Rectal smooth muscle tissue (tissue), 1 donor: ENCODE results near the gene PNPLA7.
A peak's percentile ranks its signal among the peaks of the same experiment; 100 is the strongest.

ENCODE experiments used
- H3K27ac ChIP-seq: one replicate; pipeline ENCODE4 v1.7.0; 2013; ENCODE audit warnings: low read depth, low read length, inconsistent platforms
- H3K27me3 ChIP-seq: one replicate; pipeline ENCODE4 v1.7.0; 2013; ENCODE audit warnings: low read length; ENCODE audit not compliant: control insufficient read depth, insufficient read depth
- H3K36me3 ChIP-seq: one replicate; pipeline ENCODE4 v1.7.0; 2013; ENCODE audit warnings: low read length; ENCODE audit not compliant: control insufficient read depth, insufficient read depth
- H3K4me1 ChIP-seq: one replicate; pipeline ENCODE4 v1.7.0; 2013; ENCODE audit warnings: low read length; ENCODE audit not compliant: control insufficient read depth, insufficient read depth
- H3K4me3 ChIP-seq: one replicate; pipeline ENCODE4 v1.7.0; 2013; ENCODE audit warnings: low read length
- H3K9ac ChIP-seq: one replicate; pipeline ENCODE4 v1.7.0; 2013; ENCODE audit warnings: low read length

PNPLA7 gene

DNA sequence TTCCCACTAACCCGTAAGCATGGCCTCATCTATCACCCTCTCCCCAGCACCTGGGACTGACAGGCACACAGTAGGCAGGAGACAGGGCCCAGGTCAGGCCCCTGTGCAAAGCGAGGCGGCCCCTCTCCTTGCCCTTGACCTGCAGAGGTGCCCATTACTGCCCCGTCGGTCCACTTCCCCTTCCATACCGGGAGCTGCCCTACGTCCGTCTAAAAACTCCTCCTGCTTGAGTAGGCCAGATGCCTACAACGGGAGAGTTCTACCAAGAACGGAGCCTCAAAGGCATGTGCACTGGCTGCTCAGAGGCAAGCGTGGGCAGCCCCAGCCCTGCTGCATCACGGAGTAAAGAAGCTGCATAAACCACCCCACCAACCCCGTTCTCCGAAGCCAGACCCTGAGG, 33.1 kb upstream of the PNPLA7 start:
- Histone ChIP-seq H3K27ac (no peak overlapping the region), H3K9ac (no peak overlapping the region), H3K4me3 (no peak overlapping the region), H3K4me1 (peaks cover 2% of the 10 kb centered on the region), H3K36me3 (peaks cover 25% of the 10 kb centered on the region), H3K27me3 (no peaks in the 10 kb centered on the region)

DNA sequence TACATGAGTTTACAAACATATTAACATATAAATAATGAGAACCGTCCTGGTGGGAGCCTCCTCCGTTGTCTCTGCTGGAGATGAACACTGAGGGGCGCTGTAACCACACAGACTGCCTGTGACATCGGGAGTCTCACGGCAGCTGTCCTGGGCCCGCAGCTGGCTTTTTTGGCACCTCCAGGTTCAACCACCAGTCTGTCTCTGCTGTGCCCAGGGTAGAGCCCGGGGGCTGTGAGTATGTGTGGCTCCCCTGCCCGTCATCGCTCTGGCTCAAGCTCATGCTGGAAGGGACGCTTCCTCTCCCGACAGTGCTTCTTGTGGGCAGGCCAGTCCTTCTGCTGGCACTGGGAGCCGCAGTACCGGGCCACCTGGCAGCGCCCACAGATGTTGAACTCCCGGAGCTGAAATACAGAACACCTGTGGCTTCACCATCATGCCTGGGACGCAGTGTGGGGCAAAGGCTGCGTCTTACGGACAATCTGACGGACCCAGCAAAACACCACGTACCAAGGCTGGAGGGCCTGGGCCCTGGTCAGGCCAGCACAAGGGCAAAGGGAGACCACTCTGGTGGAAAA, 32.2 kb upstream of the PNPLA7 start:
- H3K27me3 ChIP-seq: no peaks in the 10 kb centered on the region
- H3K27ac ChIP-seq: no peak overlapping the region
- H3K4me1 ChIP-seq: peaks cover 8% of the 10 kb centered on the region
- peaks cover 22% of the 10 kb centered on the region for H3K36me3 ChIP-seq
- no peak overlapping the region for H3K4me3 ChIP-seq
- H3K9ac ChIP-seq: no peak overlapping the region

DNA sequence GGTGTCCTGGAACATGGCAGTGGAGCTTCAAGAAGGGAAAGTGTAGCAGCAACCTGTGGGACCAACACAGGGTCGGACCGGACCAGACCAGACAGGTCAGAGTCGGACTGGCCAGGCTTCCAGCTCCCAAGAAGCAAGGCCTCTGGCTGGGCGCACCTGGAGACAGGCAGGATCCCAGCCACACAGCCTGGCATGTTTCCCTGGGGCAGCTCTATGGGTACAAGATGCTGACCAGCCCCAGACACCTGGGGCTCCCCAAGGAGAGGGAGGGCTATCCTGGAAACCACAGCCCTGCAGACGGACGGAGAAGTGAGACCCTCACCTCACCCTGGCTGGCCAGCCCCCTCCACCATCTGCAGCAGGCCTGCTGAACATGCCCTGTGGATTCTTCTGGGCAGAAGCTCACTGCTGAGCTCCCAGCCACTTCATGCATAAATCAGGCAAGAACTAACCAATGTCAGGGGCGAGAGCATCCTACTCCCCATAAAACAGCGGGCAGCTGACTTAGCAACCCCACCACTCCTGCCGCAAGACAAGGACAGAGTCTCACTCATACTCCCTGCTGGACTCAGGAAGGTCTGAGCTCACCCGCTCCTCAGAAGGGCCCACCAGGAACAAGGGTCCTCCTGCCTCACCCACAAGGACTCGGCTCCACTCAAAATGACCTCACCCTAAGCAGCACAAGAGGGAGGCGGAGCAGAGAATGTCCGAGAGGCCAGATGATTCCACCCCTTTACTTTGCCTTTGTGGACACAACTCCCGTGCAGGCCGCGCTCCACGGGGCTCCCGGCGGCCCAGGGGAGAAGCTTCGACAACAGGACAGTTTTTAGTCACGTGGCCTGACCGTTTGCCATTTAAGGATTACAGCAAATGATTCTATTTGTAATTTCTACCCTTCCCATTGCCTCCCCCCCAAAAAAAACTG, 31.4 kb upstream of the PNPLA7 start:
- no peak overlapping the region for H3K27ac ChIP-seq
- H3K4me1 ChIP-seq: peaks cover 9% of the 10 kb centered on the region
- no peaks in the 10 kb centered on the region for H3K27me3 ChIP-seq
- H3K4me3 ChIP-seq: no peak overlapping the region
- H3K9ac ChIP-seq: no peak overlapping the region
- peaks cover 20% of the 10 kb centered on the region for H3K36me3 ChIP-seq

DNA sequence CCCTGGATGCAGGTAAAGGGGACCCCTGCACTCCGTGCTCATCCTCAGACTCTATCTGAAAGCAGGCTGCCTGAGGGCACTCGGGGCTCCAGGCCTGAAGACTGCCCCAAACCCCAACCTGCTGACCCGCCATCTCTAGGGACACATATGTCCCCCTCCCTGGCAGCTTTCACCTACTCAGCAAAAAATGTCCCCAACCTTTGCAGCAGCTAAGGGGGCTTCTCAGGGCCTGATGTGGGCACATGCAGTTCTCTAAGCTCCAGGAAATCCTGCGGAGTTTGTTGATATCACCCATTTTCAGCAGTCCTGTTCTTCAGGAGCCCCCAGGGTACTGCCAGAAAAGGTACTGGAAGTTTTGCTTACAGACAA, 30.7 kb upstream of the PNPLA7 start:
- Histone ChIP-seq H3K27me3 (no peaks in the 10 kb centered on the region), H3K4me3 (no peak overlapping the region), H3K27ac (no peak overlapping the region), H3K4me1 (peaks cover 9% of the 10 kb centered on the region), H3K9ac (no peak overlapping the region), H3K36me3 (peaks cover 22% of the 10 kb centered on the region)

DNA sequence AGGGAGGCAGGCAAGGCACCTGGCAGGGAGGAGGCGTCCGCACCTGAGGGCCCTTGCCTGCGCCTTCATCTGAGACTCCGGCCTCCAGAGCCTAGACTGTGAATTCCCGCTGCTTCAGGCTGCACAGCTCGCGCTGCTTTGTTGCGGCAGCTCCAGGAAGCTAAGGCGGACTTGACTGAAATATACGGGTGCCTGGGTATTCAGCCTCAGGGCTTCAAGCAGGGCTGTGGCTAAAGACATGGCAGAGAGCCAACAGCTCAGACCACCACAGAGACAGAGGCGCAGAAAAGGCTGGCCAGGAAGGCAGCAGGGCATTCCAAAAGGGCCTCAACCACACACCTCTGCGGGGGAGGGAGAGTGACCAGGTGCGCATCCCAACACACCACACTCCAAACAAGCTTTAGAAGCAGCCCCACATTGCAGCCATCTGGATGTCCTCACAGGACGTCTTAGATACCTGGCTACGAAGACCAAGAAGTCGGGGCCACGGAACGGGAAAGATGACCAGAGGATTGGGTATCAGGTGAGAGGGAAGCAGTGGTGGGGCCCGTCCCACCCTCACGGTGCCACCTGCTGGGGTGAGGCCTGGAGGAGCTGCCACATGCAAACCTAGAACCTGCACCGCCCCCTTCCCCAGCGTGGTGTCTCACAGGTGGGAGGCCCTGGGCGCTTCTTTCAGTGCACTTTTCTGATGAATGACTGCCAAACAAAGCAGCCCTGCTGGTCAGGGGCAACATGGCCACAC, 30.2 kb upstream of the PNPLA7 start:
- no peaks in the 10 kb centered on the region for H3K27me3 ChIP-seq
- H3K9ac ChIP-seq: no peak overlapping the region
- H3K4me1 ChIP-seq: peaks cover 9% of the 10 kb centered on the region

DNA sequence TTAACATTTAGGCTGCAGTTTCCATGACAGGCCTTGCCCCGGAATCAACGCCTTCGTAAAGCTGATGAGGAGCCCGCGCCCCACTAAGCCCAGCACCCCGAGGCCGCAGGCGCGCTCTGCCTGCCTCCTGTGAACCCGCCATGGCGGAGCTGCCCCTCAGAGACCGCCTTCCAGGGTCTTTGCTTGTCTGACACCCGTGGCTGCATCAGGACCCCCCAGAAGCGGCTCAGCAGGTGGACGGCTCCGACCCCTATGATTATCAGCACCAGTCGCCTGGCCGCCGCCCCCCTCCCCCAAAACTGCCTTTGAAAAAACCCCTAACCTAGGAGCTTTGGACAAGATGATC, 29.0 kb upstream of the PNPLA7 start:
- H3K36me3 ChIP-seq: peaks cover 20% of the 10 kb centered on the region
- H3K4me1 ChIP-seq: peaks cover 9% of the 10 kb centered on the region
- no peak overlapping the region for H3K9ac ChIP-seq
- peak overlapping the region; percentile 79 for H3K27ac ChIP-seq
- peak overlapping the region; percentile 84 for H3K4me3 ChIP-seq
- no peaks in the 10 kb centered on the region for H3K27me3 ChIP-seq

More for the DNA sequence above, 30.2 kb upstream of the PNPLA7 start:
- Histone ChIP-seq H3K27ac (no peak overlapping the region), H3K4me3 (no peak overlapping the region), H3K36me3 (peaks cover 20% of the 10 kb centered on the region)

DNA sequence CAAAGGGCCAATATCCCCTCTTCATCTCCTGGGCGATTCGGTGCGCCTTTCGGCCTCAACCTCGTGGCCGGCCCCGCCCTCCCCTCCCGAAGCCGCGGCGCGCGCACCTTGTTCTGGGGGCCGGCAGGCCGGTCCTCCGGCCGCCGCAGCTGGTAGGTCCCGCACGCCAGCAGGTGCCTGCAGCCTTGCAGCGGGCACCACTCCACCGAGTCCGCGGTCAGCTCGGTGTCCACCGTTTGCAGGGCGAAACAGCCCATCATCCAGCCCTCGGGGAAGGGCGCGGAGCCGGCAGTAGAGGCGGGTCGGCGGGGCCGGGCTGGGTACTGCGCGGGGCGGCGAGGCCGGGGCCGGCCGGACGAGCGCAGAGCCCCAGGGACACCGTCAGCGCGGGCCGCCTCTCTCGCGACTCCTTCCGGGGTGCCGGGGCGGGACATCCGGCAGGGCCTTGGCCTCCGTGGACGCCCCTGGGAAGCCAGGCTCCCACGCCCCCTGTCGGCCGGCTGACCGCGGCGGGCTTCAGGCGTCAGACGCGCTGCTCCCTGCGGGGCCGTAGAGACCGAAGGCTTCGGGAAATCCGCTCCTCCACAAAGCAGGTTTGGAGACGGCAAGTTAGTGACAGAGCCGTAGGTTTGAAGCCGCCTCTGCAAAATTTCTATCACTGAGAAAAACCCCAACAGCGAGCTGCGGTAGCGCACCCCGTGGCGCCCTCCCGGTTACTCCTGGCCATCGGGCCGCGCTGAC, 28.5 kb upstream of the PNPLA7 start, which contains the start of gene DPH7:
Gene DPH7, minus strand, starts transcription at position 408 of the 741 bp plus-strand sequence. Its CDS starts 148 bp downstream, at position 260.
- peaks cover 23% of the 10 kb centered on the region for H3K36me3 ChIP-seq
- H3K4me1 ChIP-seq: peaks cover 9% of the 10 kb centered on the region
- peak within 1 kb of the TSS; percentile 84 for H3K4me3 ChIP-seq

DNA sequence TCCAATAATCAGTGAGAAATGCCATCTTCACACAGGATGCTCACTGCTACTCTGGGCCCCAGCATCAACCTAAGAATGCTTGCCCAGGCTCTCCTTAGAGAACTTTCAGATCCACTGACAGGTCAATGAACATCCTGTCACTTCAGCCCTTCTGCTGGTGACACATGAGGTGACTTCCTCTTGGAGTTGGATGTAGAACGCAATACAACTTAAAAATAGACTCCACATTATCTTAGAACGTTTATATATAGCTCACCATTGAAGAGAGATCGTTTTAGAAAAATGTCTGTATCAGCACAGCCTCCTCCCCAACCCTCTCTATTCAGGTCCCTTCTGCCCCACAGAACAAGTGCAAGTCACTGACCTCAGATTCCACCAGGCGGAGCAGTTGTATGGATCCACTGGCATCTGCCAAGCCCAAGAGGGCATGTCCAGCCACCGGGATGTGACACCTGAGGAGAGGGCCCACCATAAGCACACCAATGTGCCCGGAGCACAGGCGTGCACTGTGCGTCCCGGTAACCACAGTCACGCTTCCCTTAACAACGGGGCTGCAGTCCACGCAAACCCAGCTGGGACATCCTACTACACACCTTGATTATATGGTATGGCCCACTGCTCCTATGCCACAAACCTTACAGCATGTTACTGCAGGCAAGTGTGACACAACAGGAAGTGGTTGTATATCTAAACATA, 25.7 kb upstream of the PNPLA7 start:
- Histone ChIP-seq H3K27me3 (no peaks in the 10 kb centered on the region), H3K27ac (no peak overlapping the region), H3K4me3 (no peak overlapping the region), H3K36me3 (peaks cover 7% of the 10 kb centered on the region), H3K4me1 (peaks cover 9% of the 10 kb centered on the region), H3K9ac (no peak overlapping the region)

More for the DNA sequence above, 28.5 kb upstream of the PNPLA7 start, which contains the start of gene DPH7:
- Histone ChIP-seq H3K27me3 (no peaks in the 10 kb centered on the region), H3K9ac (peak within 1 kb of the TSS; percentile 29), H3K27ac (peak within 1 kb of the TSS; percentile 79)

DNA sequence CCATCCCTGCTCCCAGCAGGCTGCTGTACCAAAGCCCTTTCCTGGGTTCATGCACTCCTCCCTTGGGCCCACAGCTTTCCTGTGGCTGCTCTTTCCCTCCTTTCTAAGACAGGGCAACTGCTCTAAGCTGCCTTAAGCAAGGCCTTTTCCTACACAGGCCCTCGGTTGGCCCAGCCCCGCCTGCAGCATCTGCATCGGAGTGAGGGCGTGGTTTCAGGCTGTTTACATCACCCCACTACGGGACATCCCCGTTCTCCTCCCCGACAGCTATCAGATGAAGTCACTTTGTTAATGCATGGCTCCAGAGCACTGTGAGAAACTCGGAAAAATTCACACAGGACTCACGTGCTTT, 25.1 kb upstream of the PNPLA7 start:
- Histone ChIP-seq H3K27me3 (no peaks in the 10 kb centered on the region), H3K36me3 (peaks cover 10% of the 10 kb centered on the region), H3K4me1 (peaks cover 9% of the 10 kb centered on the region)

DNA sequence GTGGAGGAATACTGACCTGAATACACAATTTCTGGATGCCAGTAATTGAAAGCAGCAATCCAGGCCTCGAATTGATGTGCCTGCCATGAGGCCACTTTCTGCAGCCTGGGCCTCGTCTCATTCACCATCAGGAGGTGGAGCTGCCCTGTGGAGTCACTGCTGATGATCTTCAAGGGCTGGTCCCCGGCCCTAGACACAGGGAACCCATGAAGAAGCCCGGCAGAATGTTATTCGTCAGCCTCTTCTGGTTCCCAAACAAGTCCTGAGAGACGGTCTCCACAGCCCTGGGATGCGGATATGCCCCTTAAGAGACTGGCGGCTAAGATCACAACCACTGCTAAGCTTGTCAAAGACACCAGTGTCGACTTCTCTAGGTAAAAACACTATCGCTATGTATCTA, 24.0 kb upstream of the PNPLA7 start:
- Histone ChIP-seq H3K36me3 (peaks cover 10% of the 10 kb centered on the region), H3K4me1 (peaks cover 8% of the 10 kb centered on the region), H3K27ac (no peak overlapping the region), H3K9ac (no peak overlapping the region), H3K4me3 (no peak overlapping the region), H3K27me3 (no peaks in the 10 kb centered on the region)

More for the DNA sequence above, 25.1 kb upstream of the PNPLA7 start:
- H3K27ac ChIP-seq: no peak overlapping the region
- H3K9ac ChIP-seq: no peak overlapping the region
- H3K4me3 ChIP-seq: no peak overlapping the region

DNA sequence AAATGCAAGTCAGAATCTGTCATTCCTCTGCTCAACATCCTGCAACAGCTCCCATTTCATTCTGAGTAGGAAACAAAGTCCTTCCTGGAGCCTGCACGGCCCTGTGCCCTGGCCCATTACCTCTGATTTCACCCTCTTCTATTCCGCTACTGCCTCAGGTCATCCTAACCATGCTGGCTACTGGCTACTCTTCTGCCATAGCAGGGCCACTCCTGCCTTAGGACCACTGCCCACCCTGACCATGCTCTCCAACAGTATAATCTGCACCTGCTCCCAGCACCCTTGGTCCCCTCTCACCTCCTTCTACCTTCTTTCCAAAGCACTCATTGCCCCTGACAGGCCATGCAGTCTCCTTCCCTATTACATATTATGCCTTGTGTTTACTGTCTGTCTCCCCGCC, 20.4 kb upstream of the PNPLA7 start:
- Histone ChIP-seq H3K4me3 (no peak overlapping the region), H3K36me3 (peaks cover 5% of the 10 kb centered on the region), H3K27ac (no peak overlapping the region), H3K27me3 (no peaks in the 10 kb centered on the region), H3K4me1 (no peaks in the 10 kb centered on the region), H3K9ac (no peak overlapping the region)
